IMR-90 (cell line): Measurements from ENCODE around the gene CHRNA5.

Source experiments
- BHLHE40 ChIP-seq: fragments of 150-350 bp; IDR thresholded peaks from 2 replicates; pipeline ENCODE4 v1.6.1; 2016; ENCODE audit warnings: mild to moderate bottlenecking, low read depth, low read length
- CHD1 ChIP-seq: IDR thresholded peaks from 2 replicates; pipeline ENCODE4 v1.6.1; 2012; ENCODE audit warnings: low read depth, low read length, improper control_type of control experiment
- CTCF ChIP-seq: conservative IDR thresholded peaks from 2 replicates; pipeline ENCODE4 v1.5.1; 2012; ENCODE audit warnings: mild to moderate bottlenecking, low read depth, low read length, improper control_type of control experiment
- MAFK ChIP-seq: IDR thresholded peaks from 2 replicates; pipeline ENCODE4 v1.6.1; 2012; ENCODE audit warnings: low read depth, low read length, improper control_type of control experiment
- MAZ ChIP-seq: IDR thresholded peaks from 2 replicates; pipeline ENCODE4 v1.6.1; 2012; ENCODE audit warnings: low read depth, mild to moderate bottlenecking, low read length, improper control_type of control experiment, moderate library complexity, borderline replicate concordance
- MXI1 ChIP-seq: IDR thresholded peaks from 2 replicates; pipeline ENCODE4 v1.6.1; 2012; ENCODE audit warnings: low read depth, mild to moderate bottlenecking, low read length, moderate library complexity, borderline replicate concordance
- POLR2A ChIP-seq: IDR thresholded peaks from 2 replicates; pipeline ENCODE4 v1.6.1; 2012; ENCODE audit warnings: mild to moderate bottlenecking, low read depth, low read length
- RAD21 ChIP-seq: IDR thresholded peaks from 2 replicates; pipeline ENCODE4 v1.6.1; 2012; ENCODE audit warnings: low read length, improper control_type of control experiment
- RCOR1 ChIP-seq: IDR thresholded peaks from 2 replicates; pipeline ENCODE4 v1.6.1; 2012; ENCODE audit warnings: mild to moderate bottlenecking, low read length, improper control_type of control experiment; ENCODE audit not compliant: insufficient replicate concordance
- RFX5 ChIP-seq: IDR thresholded peaks from 2 replicates; pipeline ENCODE4 v1.8.0; 2012; ENCODE audit warnings: low read depth, mild to moderate bottlenecking, low read length, moderate library complexity
- SMC3 ChIP-seq: fragments of 150-350 bp; IDR thresholded peaks from 2 replicates; pipeline ENCODE4 v1.6.1; 2016; ENCODE audit warnings: low read depth, mild to moderate bottlenecking, antibody characterized with exemption, low read length, moderate library complexity
- USF2 ChIP-seq: fragments of 150-350 bp; IDR thresholded peaks from 2 replicates; pipeline ENCODE4 v1.6.1; 2017; ENCODE audit warnings: mild to moderate bottlenecking, antibody characterized with exemption, low read length, low read depth
- TF ChIP-seq, protein P1 (sequence below): fragments of 150-350 bp; IDR thresholded peaks from 2 replicates; pipeline ENCODE4 v1.6.1; 2016; ENCODE audit warnings: low read depth, mild to moderate bottlenecking, low read length, moderate library complexity, borderline replicate concordance

- no peak for TF ChIP-seq CTCF
- TF ChIP-seq RAD21: no peak
- no peak for TF ChIP-seq POLR2A
- no peak for TF ChIP-seq RCOR1
- TF ChIP-seq MAFK: no peak
- no peak for TF ChIP-seq SMC3
- TF ChIP-seq MXI1: no peak
- TF ChIP-seq CHD1: no peak
- TF ChIP-seq RFX5: no peak
- no peak for TF ChIP-seq USF2
- TF ChIP-seq, protein P1, sequence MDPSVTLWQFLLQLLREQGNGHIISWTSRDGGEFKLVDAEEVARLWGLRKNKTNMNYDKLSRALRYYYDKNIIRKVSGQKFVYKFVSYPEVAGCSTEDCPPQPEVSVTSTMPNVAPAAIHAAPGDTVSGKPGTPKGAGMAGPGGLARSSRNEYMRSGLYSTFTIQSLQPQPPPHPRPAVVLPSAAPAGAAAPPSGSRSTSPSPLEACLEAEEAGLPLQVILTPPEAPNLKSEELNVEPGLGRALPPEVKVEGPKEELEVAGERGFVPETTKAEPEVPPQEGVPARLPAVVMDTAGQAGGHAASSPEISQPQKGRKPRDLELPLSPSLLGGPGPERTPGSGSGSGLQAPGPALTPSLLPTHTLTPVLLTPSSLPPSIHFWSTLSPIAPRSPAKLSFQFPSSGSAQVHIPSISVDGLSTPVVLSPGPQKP: no peak
- TF ChIP-seq MAZ: no peak
- TF ChIP-seq BHLHE40: no peak
Measured at GRCh38 chr15:78550194-78550593, 15.1 kb upstream of the CHRNA5 start.
